IMR-90 (cell line): ENCODE measurements around the gene FAM161A. TPM values are rescaled to one million over a fixed set of nuclear protein-coding genes. Genes with fewer than 3 reads are reported as not detected.

ENCODE experiments used
- ATAC-seq: fragments of 200-7000 bp; cut with Tn5 transposase; 2 replicates; pipeline ENCODE4 v1.9.1; 2020; ENCODE audit warnings: low read depth, mild to moderate bottlenecking, moderate library complexity
- BruUV-seq: library from RNA; stranded (reverse); fragments of 400-500 nt; replicated peaks from 2 replicates; lab custom pipeline; 2021; lab: Mats Ljungman, UMichigan
- CTCF ChIA-PET: fragments of 300-600 bp; formaldehyde crosslinking; extraction: SDS; loops from one replicate; lab custom pipeline; 2021; ENCODE audit warnings: antibody characterized with exemption; lab: Yijun Ruan, JAX
- POLR2A ChIA-PET: fragments of 300-600 bp; sonication (Branson Sonifier 250); formaldehyde crosslinking; loops from one replicate; lab custom pipeline; 2022; ENCODE audit warnings: antibody characterized with exemption; ENCODE audit not compliant: unreplicated experiment; lab: Charles Lee
- DNase-seq: peaks from one replicate; pipeline ENCODE4 v3.0.0; 2013
- H2AFZ ChIP-seq: replicated peaks from 2 replicates; pipeline ENCODE3; 2013; ENCODE audit warnings: low read length, mild to moderate bottlenecking; ENCODE audit not compliant: poor library complexity
- H2AK5ac ChIP-seq: 2 replicates; pipeline ENCODE4 v1.6.1; 2013; ENCODE audit warnings: low read depth, low read length, inconsistent platforms
- H2AK9ac ChIP-seq: replicated peaks from 2 replicates; pipeline ENCODE3; 2013; ENCODE audit warnings: mild to moderate bottlenecking, low read depth, low read length, moderate library complexity; ENCODE audit not compliant: poor library complexity
- H2BK120ac ChIP-seq: 2 replicates; pipeline ENCODE4 v1.6.1; 2013; ENCODE audit warnings: low read depth, low read length, inconsistent platforms
- H2BK15ac ChIP-seq: 3 replicates; pipeline ENCODE4 v1.6.1; 2013; ENCODE audit warnings: low read depth, low read length, inconsistent platforms
- H2BK20ac ChIP-seq: 2 replicates; pipeline ENCODE4 v1.6.1; 2013; ENCODE audit warnings: low read depth, mild to moderate bottlenecking, inconsistent platforms, low read length, moderate library complexity
- H2BK5ac ChIP-seq: 2 replicates; pipeline ENCODE4 v1.6.1; 2013; ENCODE audit warnings: mild to moderate bottlenecking, low read depth, low read length, inconsistent platforms; ENCODE audit not compliant: poor library complexity, severe bottlenecking
- H3K14ac ChIP-seq: replicated peaks from 2 replicates; pipeline ENCODE4 v1.6.1; 2013; ENCODE audit warnings: low read depth, low read length, inconsistent platforms
- H3K18ac ChIP-seq: 2 replicates; pipeline ENCODE4 v1.6.1; 2013; ENCODE audit warnings: low read depth, low read length, control low read depth
- H3K23ac ChIP-seq: 2 replicates; pipeline ENCODE4 v1.6.1; 2013; ENCODE audit warnings: low read depth, low read length, inconsistent platforms
- H3K27ac ChIP-seq: 2 replicates; pipeline ENCODE4 v1.5.1; 2013; ENCODE audit warnings: mild to moderate bottlenecking, control low read depth, low read length; ENCODE audit not compliant: insufficient read depth
- H3K27me3 ChIP-seq: 2 replicates; pipeline ENCODE4 v1.6.1; 2013; ENCODE audit warnings: low read length; ENCODE audit not compliant: control insufficient read depth, insufficient read depth
- H3K36me3 ChIP-seq: 2 replicates; pipeline ENCODE4 v1.6.1; 2013; ENCODE audit warnings: low read length, mixed read lengths; ENCODE audit not compliant: control insufficient read depth, insufficient read depth
- H3K4ac ChIP-seq: 2 replicates; pipeline ENCODE4 v1.6.1; 2013; ENCODE audit warnings: low read depth, low read length, inconsistent platforms
- H3K4me1 ChIP-seq: 2 replicates; pipeline ENCODE4 v1.6.1; 2013; ENCODE audit warnings: low read length, mixed read lengths; ENCODE audit not compliant: control insufficient read depth, insufficient read depth
- H3K4me2 ChIP-seq: 2 replicates; pipeline ENCODE4 v1.6.1; 2013; ENCODE audit warnings: low read depth, mild to moderate bottlenecking, control low read depth, low read length, moderate library complexity
- H3K4me3 ChIP-seq: 2 replicates; pipeline ENCODE4 v1.5.1; 2013; ENCODE audit warnings: low read depth, mild to moderate bottlenecking, control low read depth, low read length, moderate library complexity; ENCODE audit not compliant: insufficient read depth
- H3K56ac ChIP-seq: 2 replicates; pipeline ENCODE4 v1.6.1; 2013; ENCODE audit warnings: low read length, inconsistent platforms; ENCODE audit not compliant: insufficient read depth; ENCODE audit errors: extremely low read depth
- H3K79me1 ChIP-seq, 2 experiments: 2 replicates each; pipeline ENCODE4 v1.6.1; 2013; ENCODE audit warnings: low read length in 2 of 2, inconsistent platforms in 1 of 2, low read depth in 1 of 2
- H3K9ac ChIP-seq: 2 replicates; pipeline ENCODE4 v1.6.1; 2013; ENCODE audit warnings: low read depth, low read length, control low read depth
- H3K9me1 ChIP-seq: 2 replicates; pipeline ENCODE4 v1.6.1; 2013; ENCODE audit warnings: low read length, inconsistent platforms; ENCODE audit not compliant: insufficient read depth
- H3K9me3 ChIP-seq: 2 replicates; pipeline ENCODE4 v1.6.1; 2013; ENCODE audit warnings: low read length; ENCODE audit not compliant: control insufficient read depth, insufficient read depth
- H4K20me1 ChIP-seq: 2 replicates; pipeline ENCODE4 v1.6.1; 2013; ENCODE audit warnings: low read length, inconsistent platforms; ENCODE audit not compliant: insufficient read depth
- H4K5ac ChIP-seq: 2 replicates; pipeline ENCODE4 v1.6.1; 2013; ENCODE audit warnings: mild to moderate bottlenecking, low read depth, low read length, control low read depth
- H4K8ac ChIP-seq, 2 experiments: 2 replicates each; pipeline ENCODE4 v1.6.1; 2013; ENCODE audit warnings: low read depth in 2 of 2, low read length in 2 of 2, control low read depth in 1 of 2, inconsistent platforms in 1 of 2
- H4K91ac ChIP-seq: 2 replicates; pipeline ENCODE4 v1.6.1; 2013; ENCODE audit warnings: low read depth, low read length, inconsistent platforms; ENCODE audit not compliant: insufficient read depth
- CHD1 ChIP-seq: IDR thresholded peaks from 2 replicates; pipeline ENCODE4 v1.6.1; 2012; ENCODE audit warnings: low read depth, low read length, improper control_type of control experiment
- MXI1 ChIP-seq: IDR thresholded peaks from 2 replicates; pipeline ENCODE4 v1.6.1; 2012; ENCODE audit warnings: low read depth, mild to moderate bottlenecking, low read length, moderate library complexity, borderline replicate concordance
- POLR2A ChIP-seq: IDR thresholded peaks from 2 replicates; pipeline ENCODE4 v1.6.1; 2012; ENCODE audit warnings: mild to moderate bottlenecking, low read depth, low read length
- RCOR1 ChIP-seq: IDR thresholded peaks from 2 replicates; pipeline ENCODE4 v1.6.1; 2012; ENCODE audit warnings: mild to moderate bottlenecking, low read length, improper control_type of control experiment; ENCODE audit not compliant: insufficient replicate concordance
- WGBS, 2 experiments: methylation state at CpG; one replicate each; pipeline versions ENCODE4 v1.1.5 to v1.1.7; 2013; ENCODE audit warnings: missing lambda C conversion rate in 2 of 2; ENCODE audit not compliant: insufficient read length in 1 of 2; ENCODE audit errors: extremely low coverage in 2 of 2; 5-methylcytosine and 5-hydroxymethylcytosine counted together
- dilution Hi-C: fragments of 300-500 bp; cut with HindIII; formaldehyde crosslinking; loops from one replicate; pipeline ENCODE4 v1.14.3; 2018; ENCODE audit warnings: low sequenced_read_pairs; ENCODE audit not compliant: unreplicated experiment
- in situ Hi-C: fragments of 300-500 bp; cut with MboI; formaldehyde crosslinking; loops from 3 replicates; pipeline ENCODE4 v1.14.3; 2019; ENCODE audit warnings: low sequenced_read_pairs, inconsistent platforms, mixed read lengths
- intact Hi-C: fragments of 100-400 bp; cut with micrococcal nuclease; formaldehyde crosslinking; loops from 2 replicates; pipeline ENCODE4 v1.10.0; 2022
- polyA plus RNA-seq, 3 experiments: library from polyadenylated mRNA; depleted of rRNA; stranded (reverse); fragments of >200 nt; gene quantifications; 2 replicates each; pipeline ENCODE4 v1.2.3, GENCODE V29; 2012; ENCODE audit warnings: low replicate concordance in 1 of 3
- total RNA-seq: library from RNA; depleted of rRNA; stranded (reverse); fragments of >200 nt; gene quantifications from 2 replicates; pipeline ENCODE4 v1.2.3, GENCODE V29; 2012

The FAM161A gene
- total and polyA plus RNA-seq, 2 of the 4 experiments (the other 2 are of a cell fraction): 0.80 to 1.3 TPM

- 0% methylated on average over 9 of the region's 18 CpGs; no CpG with 5 or more reads in 1 of the 2 experiments for WGBS, 2 experiments
- POLR2A ChIA-PET: no interaction called here
- Histone ChIP-seq H4K20me1 (peaks cover 43% of the 10 kb centered on the region), H3K23ac (peak overlapping the region; percentile 86), H3K4ac (peak overlapping the region; percentile 89), H4K91ac (peak overlapping the region; percentile 84), H2BK120ac (peak overlapping the region; percentile 58), H3K4me3 (peak overlapping the region; percentile 90), H3K14ac (peak overlapping the region; percentile 98), H3K9me1 (no peaks in the 10 kb centered on the region; the same call in 1 of the 2 replicates), H3K18ac (no peak overlapping the region), H3K36me3 (peaks cover 10% of the 10 kb centered on the region), H3K9ac (peak overlapping the region; percentile 97), H2AK9ac (peak overlapping the region; percentile 95), H2BK15ac (no peak overlapping the region), H3K27ac (peak overlapping the region; percentile 80), H4K8ac (peak overlapping the region; percentile 81 to 88), H2AFZ (peak overlapping the region; percentile 93), H3K4me1 (peaks cover 3% of the 10 kb centered on the region), H3K9me3 (no peaks in the 10 kb centered on the region), H2AK5ac (peak overlapping the region; percentile 76), H2BK20ac (no peak overlapping the region), H3K27me3 (no peaks in the 10 kb centered on the region), H3K4me2 (peak overlapping the region; percentile 89), H3K79me1 (peaks cover 8 to 24% of the 10 kb centered on the region in 2 experiments), H4K5ac (peak overlapping the region; percentile 49), H2BK5ac (peak overlapping the region; percentile 97), H3K56ac (peak overlapping the region; percentile 88)
- BruUV-seq: no TSS peak
- CTCF ChIA-PET: no interaction called here
- DNase-seq (peak; percentile 36), ATAC-seq (peak; percentile 18)
- in situ Hi-C loops (no loop called here), intact Hi-C loops (loop anchor here (10.0 kb wide), 2 partner anchors 353 to 403 kb away; partner anchors contain the start of gene XPO1), dilution Hi-C loops (no loop called here)
- TF ChIP-seq CHD1: peak; percentile 85
- TF ChIP-seq RCOR1: no peak
- no peak for TF ChIP-seq POLR2A
- 0 out of 2 replicates have a peak, but pooled peaks have one; percentile 32 for TF ChIP-seq MXI1
Observed at GRCh38 chr2:61887717-61888266, 33.9 kb upstream of the FAM161A start.
